ENCODE data around the gene CFAP298.

GRCh38 chr21:32554832-32555638, 57.1 kb downstream of the CFAP298 start:
- TF ChIP-seq ZNF274 (IDR thresholded peaks at IDR 0.05; ENCODE audit: low read depth, low read length), result no peak
- no peak for TF ChIP-seq SUZ12 (IDR thresholded peaks at IDR 0.05; ENCODE audit: extremely low read depth, insufficient read depth, insufficient read length)
- TF ChIP-seq YY1 (IDR thresholded peaks at IDR 0.05; ENCODE audit: insufficient read depth, insufficient read length), result no peak
